ENCODE results near the gene LPP. TPM values are rescaled to one million over a fixed set of nuclear protein-coding genes. Genes with fewer than 3 reads are reported as not detected.

Gene LPP
- total RNA-seq, 1 experiment from 2014 or later: 31.2 TPM

DNA sequence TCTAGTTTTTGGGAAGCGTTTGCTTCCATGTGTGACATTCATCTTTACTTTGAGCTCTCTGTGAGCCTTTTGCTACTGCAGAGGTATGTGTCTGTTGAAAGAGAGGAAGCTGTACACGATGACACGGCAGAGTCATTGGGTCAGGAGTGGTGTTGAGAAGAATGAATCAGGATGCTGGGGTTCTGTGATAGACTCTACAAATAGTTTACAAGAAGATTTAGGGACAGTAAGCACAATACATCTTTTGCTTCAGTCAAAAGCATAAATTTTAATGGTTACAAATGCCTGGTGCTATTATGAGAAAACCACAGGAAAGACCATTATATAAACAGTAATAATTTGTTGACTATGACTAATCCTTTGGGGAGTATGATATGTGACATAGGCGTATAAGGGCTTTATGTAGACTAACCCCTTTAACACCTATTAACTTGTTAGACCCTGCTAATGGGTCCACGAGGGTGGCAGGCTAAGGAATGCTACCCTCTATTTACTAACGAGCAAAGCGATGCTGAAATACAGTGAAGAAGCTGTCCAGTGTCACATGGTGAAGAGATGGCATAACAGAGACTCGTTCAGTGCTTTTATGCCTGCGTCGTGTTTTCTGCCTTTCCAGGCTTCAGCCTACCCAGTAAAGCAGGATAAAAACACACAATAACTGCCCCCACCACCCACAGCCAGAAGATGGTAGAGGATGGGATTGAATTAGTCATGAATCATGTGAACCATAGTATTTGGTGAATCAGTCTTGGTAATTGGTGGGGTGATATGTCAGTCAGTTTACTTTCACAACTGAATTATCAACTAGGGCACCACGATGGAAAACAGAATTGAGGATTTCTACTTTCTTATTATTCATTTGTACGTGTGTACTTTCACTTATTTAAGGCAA lies 118.8 kb downstream of the LPP start:
- DNase-seq (ENCODE audit: low spot score): peak; percentile 95

DNA sequence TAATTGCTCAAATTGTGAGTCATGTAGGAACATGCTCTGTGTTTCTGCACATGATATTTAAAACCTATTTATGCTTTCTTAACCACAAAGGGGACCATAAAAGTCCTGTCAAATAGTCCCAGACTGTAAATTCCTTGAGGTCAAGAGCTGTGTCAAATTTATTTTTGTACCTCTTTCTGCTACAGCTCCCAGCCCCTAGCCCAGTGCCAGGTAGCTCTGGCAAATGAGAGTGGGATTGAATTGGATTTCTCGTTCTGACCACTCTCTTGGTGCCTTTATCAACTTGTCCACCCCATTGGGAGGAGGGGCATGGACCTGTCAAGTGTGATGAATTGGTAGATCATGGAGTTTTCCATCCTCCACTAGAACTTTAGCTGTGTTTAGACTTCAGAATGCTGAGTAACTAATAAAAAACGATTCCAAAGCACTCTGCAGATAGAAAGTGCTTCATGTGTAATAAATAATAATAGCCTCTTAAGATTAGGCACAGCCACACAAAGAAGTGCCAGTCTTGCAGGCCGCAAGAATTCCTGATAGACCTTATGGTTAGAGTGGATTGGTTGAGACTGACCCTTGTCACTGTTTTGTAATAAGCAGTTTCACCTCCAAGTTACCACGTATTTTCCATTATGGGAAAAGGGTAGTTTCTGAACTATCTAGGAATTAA lies 120.4 kb downstream of the LPP start:
- no peak for DNase-seq (ENCODE audit: low spot score)

DNA sequence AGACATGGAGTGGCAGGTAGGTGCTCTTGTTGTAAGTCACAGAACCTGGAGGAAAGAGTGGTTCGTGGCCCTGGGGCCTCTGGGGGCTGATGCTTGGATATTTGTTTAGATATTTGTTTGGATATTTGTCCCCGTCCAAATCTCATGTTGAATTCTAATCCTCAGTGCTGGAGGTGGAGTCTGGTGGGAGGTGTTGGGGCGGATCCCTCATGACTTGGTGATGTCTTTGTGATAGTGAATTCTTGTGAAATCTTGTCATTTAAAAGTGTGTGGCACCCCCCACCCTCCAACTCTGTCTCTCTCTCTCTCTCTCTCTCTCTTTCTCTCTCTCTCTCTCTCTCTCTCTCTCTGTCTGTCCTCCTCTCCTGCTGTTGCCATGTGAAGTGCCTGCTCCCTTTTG lies 122.4 kb downstream of the LPP start:
- DNase-seq (ENCODE audit: low spot score): no peak

DNA sequence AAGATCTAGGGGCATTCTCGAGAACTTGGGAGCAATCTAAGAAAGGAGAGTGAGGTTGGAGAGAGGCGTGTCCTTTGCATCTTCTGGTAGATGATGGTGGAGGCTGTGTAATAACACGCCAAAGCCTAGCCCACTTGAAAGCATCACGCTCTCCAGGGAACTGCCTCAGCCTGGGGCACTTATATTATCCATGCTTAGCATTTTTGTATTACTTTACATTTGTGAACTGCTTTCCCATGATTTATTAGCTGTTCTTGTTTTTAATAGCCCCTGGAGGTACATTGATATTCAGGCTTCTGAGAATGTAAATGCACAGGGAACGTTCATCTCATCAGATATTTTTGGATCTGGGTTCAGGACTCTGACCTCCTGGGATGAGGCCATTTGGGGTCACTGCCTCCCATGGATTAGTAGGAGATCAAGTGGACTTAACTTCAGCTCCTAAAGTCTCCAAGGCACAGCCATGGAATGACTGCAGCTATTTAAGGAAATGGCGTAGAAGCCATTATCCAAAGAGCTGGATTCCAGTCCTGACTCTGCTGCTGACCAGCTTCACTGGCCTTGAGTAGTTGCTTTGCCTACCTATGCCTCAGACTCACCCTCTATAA lies 124.9 kb downstream of the LPP start:
- no peak for DNase-seq (ENCODE audit: low spot score)

DNA sequence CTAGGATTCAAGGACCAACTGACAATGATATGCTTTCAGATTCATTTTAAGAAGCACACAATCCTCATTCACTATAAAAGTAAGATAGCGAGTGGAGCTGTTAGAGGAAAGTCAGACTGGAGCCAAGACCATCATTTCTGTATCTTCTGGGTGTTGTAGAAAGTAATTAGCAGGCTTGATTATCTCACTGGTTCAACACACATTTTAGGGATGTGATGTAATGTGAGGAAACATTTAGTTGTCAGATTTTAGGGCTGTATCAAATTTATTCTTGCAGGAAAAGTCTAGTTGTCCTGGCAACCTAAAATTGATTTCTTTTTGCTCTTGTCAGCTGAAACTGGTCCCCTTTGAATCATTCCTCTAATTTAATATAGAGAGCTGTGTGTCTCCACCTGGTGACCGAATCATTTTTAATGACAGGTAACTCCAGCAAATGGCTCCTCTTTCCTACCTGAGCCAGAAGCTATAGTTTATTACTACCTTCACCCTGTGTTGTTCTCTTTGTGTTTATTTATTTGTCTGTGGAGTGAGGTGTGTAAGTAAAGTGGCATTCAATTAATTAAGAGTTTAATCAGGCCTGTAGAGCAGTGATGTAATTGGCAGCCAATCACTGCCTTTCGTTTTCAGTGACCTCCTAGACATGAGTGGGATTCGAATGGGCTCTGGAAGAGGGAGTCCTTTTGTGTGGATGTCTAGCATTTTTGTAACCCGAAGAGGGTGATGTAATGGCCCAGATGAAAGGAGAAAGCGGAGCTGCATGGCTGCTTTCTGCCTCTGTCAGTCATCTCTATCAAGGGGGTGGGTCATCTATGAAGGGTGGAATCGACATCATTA lies 125.8 kb downstream of the LPP start:
- no peak for DNase-seq (ENCODE audit: low spot score)

DNA sequence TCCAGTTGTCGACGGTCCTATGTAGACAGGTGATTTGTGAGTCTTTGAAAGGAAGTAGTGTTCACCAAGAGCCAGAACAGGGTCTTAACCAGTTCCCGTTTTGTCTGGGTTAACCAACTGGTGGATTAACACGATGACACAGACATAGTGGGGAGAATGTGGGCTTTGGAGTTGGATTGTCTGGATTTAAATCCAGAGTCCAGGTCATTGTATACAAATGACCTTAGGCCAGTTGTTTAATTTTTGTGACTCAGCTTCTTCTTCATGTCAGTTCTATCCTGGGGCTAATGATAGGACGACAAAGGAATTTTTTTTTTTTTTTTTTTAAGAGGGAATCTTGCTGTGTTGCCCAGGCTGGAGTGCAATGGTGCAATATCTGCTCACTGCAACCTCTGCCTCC lies 126.7 kb downstream of the LPP start:
- DNase-seq (ENCODE audit: low spot score): no peak

DNA sequence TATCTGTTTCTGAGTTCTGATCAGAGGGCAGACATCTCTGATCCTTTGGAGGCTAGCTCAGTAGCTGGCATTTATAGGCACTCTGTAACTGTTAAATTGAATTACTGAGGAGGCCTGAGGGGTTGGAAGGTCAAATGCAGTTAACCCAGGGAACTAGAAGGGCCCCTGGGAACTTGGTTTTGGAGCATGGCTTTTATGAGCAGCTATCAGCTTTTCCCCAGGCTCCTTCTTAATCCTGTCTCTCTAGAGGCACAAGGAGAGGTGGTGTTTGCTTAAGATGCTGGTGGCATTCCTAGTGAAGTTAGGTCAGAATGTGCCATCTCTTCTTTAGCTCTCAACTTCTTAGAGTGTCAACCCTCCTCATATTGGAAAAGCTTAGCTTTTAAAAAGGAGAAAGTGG lies 128.9 kb downstream of the LPP start:
- DNase-seq (ENCODE audit: low spot score): no peak

DNA sequence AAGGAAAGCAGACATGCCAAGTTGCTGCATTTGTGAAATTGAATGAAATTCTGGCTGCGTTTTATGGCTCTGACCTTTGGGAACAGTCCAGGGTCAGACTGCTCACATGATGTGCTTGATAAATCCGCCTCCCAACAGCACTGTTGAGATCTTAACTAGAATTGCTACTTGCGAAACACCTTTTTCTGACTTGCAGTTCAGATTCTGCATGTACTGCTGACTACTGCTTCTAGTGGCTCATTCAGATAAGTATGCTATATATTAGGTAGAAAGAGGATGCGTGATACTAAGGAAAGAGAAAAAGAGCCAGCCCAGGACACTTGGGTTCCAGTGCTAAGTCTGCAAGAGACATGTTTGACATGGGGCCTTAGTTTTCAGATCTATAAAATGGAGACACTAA lies 129.4 kb downstream of the LPP start:
- no peak for DNase-seq (ENCODE audit: low spot score)

DNA sequence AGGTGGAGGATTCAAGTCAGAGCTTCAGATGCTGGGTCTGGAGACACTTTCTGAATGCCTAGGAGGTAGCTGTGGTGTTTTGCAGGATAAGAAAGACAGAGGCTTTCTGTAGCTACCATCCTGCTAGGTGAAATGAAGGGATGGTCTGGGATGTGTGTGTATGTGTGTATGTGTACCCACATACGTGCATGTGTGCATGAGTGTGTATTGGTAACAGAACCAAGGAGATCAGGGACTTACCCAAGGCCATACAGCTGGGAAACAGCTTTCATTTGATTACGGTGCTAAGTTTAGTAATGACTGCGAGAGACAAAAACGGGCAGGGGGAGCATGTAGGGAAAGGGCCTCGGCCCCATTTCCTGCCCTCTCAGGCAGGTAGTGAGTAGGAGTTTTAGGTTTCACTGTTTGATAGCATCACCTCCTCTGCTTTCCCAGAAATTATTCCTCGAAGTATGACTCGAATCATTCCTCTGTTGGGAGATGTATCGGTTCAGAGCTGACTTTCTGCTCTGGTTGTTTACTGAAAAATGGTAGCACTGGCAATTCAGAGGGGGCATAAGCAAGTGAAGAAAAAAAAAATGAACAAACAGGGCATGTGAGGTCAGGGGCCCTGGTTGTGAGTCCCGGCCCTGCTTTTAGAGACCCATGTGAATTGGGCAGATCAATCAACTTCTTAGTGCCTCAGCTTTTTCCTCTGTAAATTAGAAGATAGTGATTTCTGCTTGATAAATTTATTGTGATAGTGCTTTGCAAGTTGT lies 130.7 kb downstream of the LPP start:
- no peak for DNase-seq (ENCODE audit: low spot score)

DNA sequence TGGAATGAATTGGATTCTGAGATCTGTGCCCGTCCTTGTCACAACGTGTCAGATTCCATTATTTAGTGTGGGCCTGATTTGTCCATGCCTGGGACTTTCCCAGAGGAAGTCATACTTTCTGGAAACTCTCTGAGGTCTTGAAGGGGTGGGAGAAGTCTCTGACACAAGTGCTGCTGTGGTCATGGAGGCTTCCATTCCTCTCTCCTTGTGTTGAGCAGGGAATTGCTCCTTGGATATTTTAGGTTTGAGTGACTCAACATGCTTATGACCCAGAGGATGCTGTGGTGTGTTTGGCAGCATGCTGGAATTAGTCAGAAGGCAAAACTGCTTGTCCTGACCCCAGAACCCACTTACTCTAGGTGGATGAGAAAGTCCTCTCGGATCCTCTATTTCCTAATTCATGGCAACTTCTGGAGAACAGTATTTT lies 132.1 kb downstream of the LPP start:
- DNase-seq (ENCODE audit: low spot score): peak; percentile 99

DNA sequence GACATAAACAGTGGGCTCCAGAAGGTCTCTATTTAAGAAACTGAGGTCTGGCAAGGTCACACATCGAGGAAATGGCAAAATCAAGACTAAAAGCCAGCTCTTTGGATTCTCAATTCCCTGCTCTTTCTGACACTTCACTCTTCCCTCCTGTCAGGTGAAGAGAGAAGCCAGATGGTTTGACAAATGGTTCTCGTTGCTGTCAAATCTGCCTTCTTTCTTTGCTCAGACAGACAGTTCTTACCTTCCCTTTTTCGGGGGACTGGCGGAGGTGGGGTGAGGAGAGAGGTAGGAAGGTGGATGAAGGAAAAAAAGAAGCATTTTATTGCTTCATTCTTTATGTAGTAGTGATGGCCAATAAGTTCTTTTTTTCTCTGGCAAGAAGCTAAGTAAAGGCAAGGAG lies 133.4 kb downstream of the LPP start:
- DNase-seq (ENCODE audit: low spot score): no peak

DNA sequence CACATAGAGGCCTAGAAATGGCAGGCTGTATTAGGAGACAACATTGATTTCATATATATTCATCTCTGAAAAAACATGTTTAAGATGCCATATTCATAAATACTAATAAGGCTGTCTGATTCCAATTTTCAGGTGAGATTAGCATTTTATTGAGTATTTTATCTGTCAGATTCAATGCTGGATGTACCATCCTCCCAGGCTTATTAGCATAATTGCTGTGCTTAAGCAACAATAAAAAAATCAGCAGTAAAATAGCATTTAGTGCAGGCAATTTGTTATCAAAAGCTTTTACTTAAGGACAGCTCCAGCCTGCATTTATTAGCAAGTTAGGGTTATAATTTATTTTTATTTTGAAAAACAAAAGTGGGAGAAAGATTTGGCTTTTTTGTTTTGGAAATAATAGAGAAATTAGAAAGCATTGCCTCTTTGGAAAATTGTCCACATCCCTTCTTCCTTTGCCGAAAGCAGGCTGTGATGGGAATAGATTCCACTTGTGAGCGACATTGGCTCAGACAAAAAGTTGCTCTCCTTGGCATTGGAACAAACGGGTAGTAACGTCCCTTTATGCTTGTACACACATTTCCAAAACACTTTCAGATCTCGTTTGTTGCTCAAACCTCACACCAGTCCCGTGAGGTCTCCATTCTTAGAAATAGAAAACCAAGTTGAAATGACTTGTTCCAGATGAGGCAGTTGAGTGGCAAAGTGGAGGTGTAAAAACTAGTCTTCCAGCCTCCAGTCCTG lies 134.0 kb downstream of the LPP start:
- DNase-seq (ENCODE audit: low spot score): no peak

DNA sequence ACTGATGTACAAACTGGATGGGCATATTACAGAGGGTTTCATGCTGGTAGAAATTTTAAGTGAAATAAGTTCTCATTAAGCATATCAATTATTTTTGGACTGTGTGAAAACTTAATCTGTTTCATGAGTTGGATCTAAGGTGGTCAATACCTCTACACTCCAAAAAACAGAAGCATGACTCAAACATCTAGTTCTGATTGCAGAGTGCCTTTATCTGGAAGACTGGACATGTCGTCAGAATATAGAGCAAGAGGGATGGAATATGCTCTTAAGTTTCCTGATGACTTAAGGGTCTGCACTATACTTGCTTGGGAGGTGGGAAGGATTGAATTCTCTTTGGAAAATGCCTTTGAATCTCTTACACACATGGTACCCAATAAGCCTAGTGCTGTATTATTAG lies 138.3 kb downstream of the LPP start:
- no peak for DNase-seq (ENCODE audit: low spot score)

DNA sequence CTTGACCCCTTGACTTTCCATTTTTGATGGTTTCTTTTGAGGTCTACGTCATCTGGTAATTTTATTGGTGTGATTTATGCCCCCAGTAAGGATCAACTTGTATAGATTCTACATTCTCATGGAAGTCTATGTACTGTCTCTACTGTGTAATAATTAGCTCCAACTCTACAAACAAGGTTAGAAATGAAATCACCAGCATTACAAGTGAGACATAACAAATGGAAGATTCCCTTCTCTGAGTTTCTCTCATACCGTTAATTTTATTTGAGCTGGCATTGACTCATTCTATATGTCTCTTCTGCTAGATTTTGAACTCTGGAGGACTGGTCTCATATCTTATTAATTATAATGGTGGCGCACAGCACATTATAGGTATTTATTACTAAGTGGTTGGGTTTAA lies 138.9 kb downstream of the LPP start:
- no peak for DNase-seq (ENCODE audit: low spot score)

DNA sequence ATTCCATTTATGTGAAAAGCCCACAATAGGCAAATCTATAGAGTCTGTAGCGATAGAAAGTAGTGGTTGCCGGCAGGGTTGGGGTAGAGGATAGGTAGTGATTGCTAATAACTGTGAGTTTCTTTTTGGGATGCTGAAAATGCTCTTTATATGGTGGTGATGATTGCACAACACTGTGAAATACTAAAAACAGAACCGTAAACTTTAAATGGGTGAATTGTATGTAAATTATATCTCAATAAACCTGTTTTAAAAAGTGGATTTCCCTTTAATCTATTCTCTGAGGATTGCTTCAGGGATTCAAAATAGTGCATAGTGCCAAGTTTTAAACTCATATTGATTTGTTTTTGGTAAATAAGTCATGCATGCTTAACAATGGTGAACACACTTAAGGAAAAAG lies 140.2 kb downstream of the LPP start:
- no peak for DNase-seq (ENCODE audit: low spot score)

DNA sequence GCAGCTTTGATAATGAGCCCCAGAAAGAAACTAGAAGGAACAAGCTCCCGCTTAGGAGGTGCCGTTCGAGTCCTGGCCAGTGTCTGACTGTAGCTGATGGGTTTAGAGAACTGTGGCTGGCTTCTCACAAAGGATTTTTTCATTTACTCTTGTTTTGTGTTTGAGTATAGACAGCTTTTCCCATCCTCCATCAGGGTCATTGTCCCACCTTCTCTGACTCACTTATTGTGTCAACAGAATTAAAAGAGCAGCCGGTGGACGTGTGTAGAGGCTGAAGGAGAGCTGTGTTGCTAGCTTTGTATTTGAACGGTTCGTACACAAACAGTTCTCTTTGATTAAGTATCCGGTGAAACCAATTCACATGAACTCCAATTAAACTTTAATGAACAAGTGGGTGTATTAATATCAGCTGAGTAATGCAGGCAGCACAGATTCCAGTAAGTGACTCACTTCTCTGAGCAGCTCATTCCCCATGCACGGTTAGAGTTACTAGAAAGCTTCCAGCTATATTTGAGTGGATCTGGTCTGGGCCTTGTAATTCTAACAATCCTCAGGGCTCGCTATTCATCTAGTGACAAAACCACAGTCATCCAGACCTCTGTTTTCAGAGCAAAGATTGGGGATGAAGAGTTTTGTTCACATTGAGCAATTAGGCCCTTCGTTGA lies 141.0 kb downstream of the LPP start:
- peak; percentile 96 for DNase-seq (ENCODE audit: low spot score)

DNA sequence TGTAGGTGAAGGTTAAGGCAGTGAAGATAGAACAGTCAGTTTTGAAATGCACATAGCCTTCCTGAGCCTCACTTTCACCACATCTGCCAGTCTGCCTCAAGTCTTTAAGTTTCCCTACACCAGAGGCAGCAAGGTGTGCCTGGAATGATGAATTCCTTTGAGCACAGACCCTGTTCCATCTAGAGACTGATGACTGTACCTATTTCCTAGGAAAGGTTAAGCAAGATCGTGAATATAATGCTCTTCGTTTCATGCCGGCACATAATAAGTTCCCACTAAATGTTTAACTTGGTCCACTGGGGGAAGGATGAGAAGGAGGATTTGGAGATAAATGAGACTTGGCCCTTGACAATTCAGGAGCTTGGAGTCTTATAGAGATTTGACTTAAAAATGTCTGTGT lies 141.9 kb downstream of the LPP start:
- DNase-seq (ENCODE audit: low spot score): no peak

DNA sequence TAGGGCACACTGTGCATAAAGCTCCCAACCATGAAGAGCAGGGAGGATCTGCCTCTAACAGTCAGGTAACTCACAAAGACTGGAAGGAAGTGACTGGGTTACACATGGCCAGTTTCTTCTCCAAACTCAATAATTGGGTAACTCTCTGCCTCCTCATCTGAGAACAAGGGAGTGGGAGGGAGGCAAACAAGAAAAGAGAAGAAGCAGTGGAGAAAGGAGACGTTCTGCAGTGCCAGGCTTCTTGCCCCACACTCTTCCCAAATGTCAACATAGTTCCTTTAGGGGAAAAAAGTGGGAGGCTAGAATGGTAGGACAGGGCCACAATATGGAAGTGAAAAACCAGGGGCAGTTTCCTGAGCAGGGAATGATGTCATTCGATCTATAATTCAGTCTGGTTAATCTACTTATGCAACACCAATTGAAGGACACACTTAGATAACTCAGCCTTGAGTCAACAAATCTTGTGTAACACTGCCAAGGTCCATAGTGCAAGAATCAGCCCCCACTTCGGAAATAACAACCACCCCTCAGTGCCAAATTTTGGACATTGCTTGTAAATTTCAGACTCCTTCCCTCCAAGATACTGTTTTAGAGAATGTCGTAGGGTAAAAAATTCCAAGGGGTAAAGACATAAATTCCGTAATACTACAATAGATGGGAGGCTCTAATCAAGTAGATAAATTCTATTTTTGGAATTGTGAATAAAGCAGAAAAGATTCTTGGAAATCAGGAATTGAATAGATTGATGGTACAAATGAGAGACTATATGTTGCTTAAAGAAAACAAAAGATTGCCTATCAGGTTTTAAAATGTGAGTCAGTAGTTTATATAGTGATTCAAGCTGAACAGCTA lies 143.0 kb downstream of the LPP start:
- DNase-seq (ENCODE audit: low spot score): peak; percentile 41

DNA sequence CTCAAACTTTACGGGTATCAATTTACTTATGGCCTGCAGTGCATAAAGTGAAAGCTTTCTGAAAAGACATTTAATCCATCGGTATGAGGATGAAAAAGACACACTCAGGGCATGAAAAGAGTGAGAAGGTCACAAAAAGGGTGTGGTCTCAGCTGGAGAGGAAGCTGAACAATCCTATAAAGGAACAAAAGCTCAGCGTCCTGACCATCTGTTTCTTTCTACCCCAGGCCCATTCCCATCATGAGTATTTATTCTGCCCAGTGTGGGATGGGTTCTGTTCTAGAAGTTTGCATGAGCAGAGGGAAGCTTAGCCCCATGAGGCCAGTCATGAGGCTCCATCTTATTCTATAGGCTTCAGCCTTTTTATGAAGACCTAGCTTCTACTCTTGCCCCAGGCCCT lies 144.6 kb downstream of the LPP start:
- DNase-seq (ENCODE audit: low spot score): no peak

All from A172 (cell line).